HCT116 (cell line): ENCODE data around the gene ZBTB20. TPM values are rescaled to one million over a fixed set of nuclear protein-coding genes. Genes with fewer than 3 reads are reported as not detected.

Experiments
- ATAC-seq: fragments of 200-7000 bp; cut with Tn5 transposase; 2 replicates; pipeline ENCODE4 v1.9.1; 2020; ENCODE audit warnings: mild to moderate bottlenecking, moderate library complexity
- BruUV-seq: library from RNA; stranded (reverse); fragments of 400-500 nt; replicated peaks from 2 replicates; lab custom pipeline; 2021; lab: Mats Ljungman, UMichigan
- CTCF ChIA-PET: fragments of 300-600 bp; sonication (Branson Sonifier 250); formaldehyde crosslinking; loops from one replicate; lab custom pipeline; 2021; ENCODE audit warnings: antibody characterized with exemption; lab: Charles Lee
- POLR2A ChIA-PET: fragments of 300-600, 350-600 bp; sonication (Branson Sonifier 250); formaldehyde crosslinking; loops from one replicate; lab custom pipeline; 2021; ENCODE audit warnings: antibody characterized with exemption; lab: Charles Lee
- RAD21 ChIA-PET, 2 experiments: fragments of 300-600 bp; sonication (Branson Sonifier 250); formaldehyde crosslinking; loops; one replicate each; lab custom pipeline; 2023; ENCODE audit warnings: low total read pairs in 2 of 2; ENCODE audit not compliant: uncharacterized antibody in 2 of 2, unreplicated experiment in 2 of 2, low non-redundant PET in 1 of 2; lab: Charles Lee
- DNase-seq: peaks from one replicate; pipeline ENCODE4 v3.0.0-alpha.2; 2010; ENCODE audit warnings: low read depth, low spot score
- H2AFZ ChIP-seq: fragments of 200-600 bp; shearing (Covaris generic), sonication (generic); 2 replicates; pipeline ENCODE4 v1.6.1; 2017; ENCODE audit warnings: low read depth, mixed run types, mixed read lengths, antibody characterized with exemption, low read length; ENCODE audit not compliant: poor library complexity, severe bottlenecking
- H3K27ac ChIP-seq: 2 replicates; pipeline ENCODE4 v1.5.1; 2012; ENCODE audit warnings: low read depth, low read length
- H3K27me3 ChIP-seq: fragments of 200-600 bp; sonication (generic); 2 replicates; pipeline ENCODE4 v1.6.1; 2016; ENCODE audit warnings: mixed run types, low read length, mixed read lengths; ENCODE audit not compliant: insufficient read depth
- H3K36me3 ChIP-seq, 2 experiments: fragments of 200-500 bp in 1 of 2; fragments of 200-600 bp in 1 of 2; sonication (Bioruptor generic) in 1 of 2; sonication (generic) in 1 of 2; 2 replicates each; pipeline versions ENCODE4 v1.5.1 to v1.6.1; 2014 to 2016; ENCODE audit warnings: low read length in 2 of 2, inconsistent platforms in 1 of 2, mixed read lengths in 1 of 2, mixed run types in 1 of 2; ENCODE audit not compliant: insufficient read depth in 2 of 2, control insufficient read depth in 1 of 2
- H3K4me1 ChIP-seq, 2 experiments: fragments of 200-600 bp in 1 of 2; sonication (generic) in 1 of 2; 2 replicates each; pipeline versions ENCODE4 v1.5.1 to v1.6.1; 2012 to 2017; ENCODE audit warnings: low read length in 2 of 2, inconsistent platforms in 1 of 2, mild to moderate bottlenecking in 1 of 2, mixed read lengths in 1 of 2, mixed run types in 1 of 2, moderate library complexity in 1 of 2; ENCODE audit not compliant: insufficient read depth in 2 of 2, control insufficient read depth in 1 of 2
- H3K4me2 ChIP-seq: fragments of 200-600 bp; sonication (generic); 2 replicates; pipeline ENCODE4 v1.6.1; 2017; ENCODE audit warnings: mixed run types, low read length, mixed read lengths
- H3K4me3 ChIP-seq, 2 experiments: fragments of 200-600 bp in 1 of 2; sonication (generic) in 1 of 2; replicated peaks in 1 of 2; 2 replicates each; pipeline ENCODE4 v1.5.1; 2011 to 2016; ENCODE audit warnings: low read length in 2 of 2, control low read depth in 1 of 2, low read depth in 1 of 2, mild to moderate bottlenecking in 1 of 2, mixed read lengths in 1 of 2, mixed run types in 1 of 2
- H3K79me2 ChIP-seq: fragments of 200-600 bp; sonication (generic); 2 replicates; pipeline ENCODE4 v1.6.1; 2017; ENCODE audit warnings: mild to moderate bottlenecking, mixed run types, low read length, moderate library complexity, mixed read lengths; ENCODE audit not compliant: insufficient read depth
- H3K9ac ChIP-seq: fragments of 200-600 bp; sonication (generic); 2 replicates; pipeline ENCODE4 v1.6.1; 2016; ENCODE audit warnings: low read length, mixed read lengths
- H3K9me2 ChIP-seq: fragments of 200-600 bp; sonication (generic), shearing (Covaris generic); 2 replicates; pipeline ENCODE4 v1.6.1; 2017; ENCODE audit warnings: mixed run types, mild to moderate bottlenecking, moderate library complexity; ENCODE audit not compliant: insufficient read depth
- H3K9me3 ChIP-seq, 2 experiments: fragments of 200-500 bp in 1 of 2; fragments of 200-600 bp in 1 of 2; sonication (Bioruptor generic) in 1 of 2; sonication (generic) in 1 of 2; 2 replicates each; pipeline ENCODE4 v1.6.1; 2014 to 2017; ENCODE audit warnings: low read length in 2 of 2, mixed read lengths in 2 of 2, inconsistent platforms in 1 of 2, low read depth in 1 of 2, mild to moderate bottlenecking in 1 of 2, mixed run types in 1 of 2, moderate library complexity in 1 of 2; ENCODE audit not compliant: control insufficient read depth in 1 of 2, insufficient read depth in 1 of 2
- H4K20me1 ChIP-seq: fragments of 200-600 bp; sonication (generic), shearing (Covaris generic); 2 replicates; pipeline ENCODE4 v1.6.1; 2017; ENCODE audit warnings: mixed run types, mild to moderate bottlenecking, moderate library complexity; ENCODE audit not compliant: insufficient read depth
- CTCF ChIP-seq, 3 experiments: fragments of 200-600 bp in 1 of 3; sonication (generic) in 1 of 3; IDR thresholded peaks in 2 of 3; conservative IDR thresholded peaks in 1 of 3; 2 replicates each; pipeline ENCODE4 v1.5.1; 2012 to 2017; ENCODE audit warnings: low read depth in 2 of 3, low read length in 2 of 3, antibody characterized with exemption in 1 of 3, borderline replicate concordance in 1 of 3, control low read depth in 1 of 3, mild to moderate bottlenecking in 1 of 3, mixed read lengths in 1 of 3, mixed run types in 1 of 3, moderate library complexity in 1 of 3; ENCODE audit not compliant: insufficient read depth in 1 of 3
- EGR1 ChIP-seq: IDR thresholded peaks from 2 replicates; pipeline ENCODE4 v1.6.1; 2012; ENCODE audit warnings: low read depth
- EZH2phosphoT487 ChIP-seq: fragments of 200-600 bp; IDR thresholded peaks from 2 replicates; pipeline ENCODE4 v1.6.1; 2018; ENCODE audit warnings: antibody characterized with exemption, borderline replicate concordance
- JUND ChIP-seq: IDR thresholded peaks from 2 replicates; pipeline ENCODE4 v1.6.1; 2012
- POLR2A ChIP-seq: IDR thresholded peaks from 2 replicates; pipeline ENCODE4 v1.7.0; 2011; ENCODE audit warnings: borderline replicate concordance; ENCODE audit not compliant: insufficient read depth, insufficient read length; ENCODE audit errors: extremely low read depth
- POLR2AphosphoS5 ChIP-seq: IDR thresholded peaks from 2 replicates; pipeline ENCODE4 v1.6.1; 2011; ENCODE audit warnings: mild to moderate bottlenecking, low read depth, low read length, moderate library complexity
- RAD21 ChIP-seq: IDR thresholded peaks from 2 replicates; pipeline ENCODE4 v1.6.1; 2012; ENCODE audit warnings: low read depth, mild to moderate bottlenecking
- SIN3A ChIP-seq: IDR thresholded peaks from 2 replicates; pipeline ENCODE4 v1.6.1; 2012; ENCODE audit warnings: low read depth
- ZFX ChIP-seq: fragments of 450-650 bp; IDR thresholded peaks from 2 replicates; pipeline ENCODE4 v1.6.1; 2017
- intact Hi-C: fragments of 100-400 bp; cut with micrococcal nuclease; formaldehyde crosslinking; loops from 2 replicates; pipeline ENCODE4 v1.10.0; 2022
- total RNA-seq: library from RNA; stranded (reverse); gene quantifications from one replicate; pipeline ENCODE4 v1.2.1, GENCODE V29; 2021; ENCODE audit not compliant: unreplicated experiment
- TF ChIP-seq, protein P1 (sequence below): IDR thresholded peaks from 2 replicates; pipeline ENCODE4 v1.6.1; 2012

The ZBTB20 gene
- total RNA-seq, 1 experiment from 2014 or later: 42.1 TPM

- no peaks in the 10 kb centered on the region for H3K9me3 ChIP-seq
- DNase-seq (no peak), ATAC-seq (no peak)
- H4K20me1 ChIP-seq: no peaks in the 10 kb centered on the region
- H3K9me2 ChIP-seq: no peaks in the 10 kb centered on the region
- POLR2A ChIA-PET: no interaction called here
- H3K4me2 ChIP-seq: no peak overlapping the region
- no peaks in the 10 kb centered on the region for H3K79me2 ChIP-seq
- no peaks in the 10 kb centered on the region for H3K27me3 ChIP-seq
- BruUV-seq: no TSS peak
- no peak overlapping the region for H3K9ac ChIP-seq
- RAD21 ChIA-PET: no interaction called here
- no peak overlapping the region for H2AFZ ChIP-seq
- H3K27ac ChIP-seq: no peak overlapping the region
- peaks cover 11 to 13% of the 10 kb centered on the region in 2 experiments; a peak in 2 of 4 replicates for H3K4me1 ChIP-seq
- intact Hi-C loops: loop anchor here (5.0 to 10.0 kb wide), 2 partner anchors 343 to 955 kb away; no protein-coding TSS in a partner anchor
- no peaks in the 10 kb centered on the region for H3K36me3 ChIP-seq
- CTCF ChIA-PET: no interaction called here
- no peak overlapping the region for H3K4me3 ChIP-seq
- TF ChIP-seq SIN3A: no peak
- no peak for TF ChIP-seq EZH2phosphoT487
- no peak for TF ChIP-seq CTCF (IDR thresholded peaks at IDR 0.05 in 2 of 3, conservative IDR thresholded peaks at IDR 0.05 in 1 of 3; ENCODE audit: borderline replicate concordance in 1 of 3, insufficient read depth in 1 of 3, low read depth in 2 of 3, low read length in 2 of 3)
- TF ChIP-seq, protein P1, sequence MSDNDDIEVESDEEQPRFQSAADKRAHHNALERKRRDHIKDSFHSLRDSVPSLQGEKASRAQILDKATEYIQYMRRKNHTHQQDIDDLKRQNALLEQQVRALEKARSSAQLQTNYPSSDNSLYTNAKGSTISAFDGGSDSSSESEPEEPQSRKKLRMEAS: no peak
- no peak for TF ChIP-seq POLR2AphosphoS5
- no peak for TF ChIP-seq EGR1
- TF ChIP-seq ZFX: no peak
Measured at GRCh38 chr3:114829783-114830182, 317.3 kb downstream of the ZBTB20 start.

GRCh38 chr3:114827495-114827894 lies 319.6 kb downstream of the ZBTB20 start:
- H3K4me1 ChIP-seq: peaks cover 11 to 13% of the 10 kb centered on the region in 2 experiments; a peak in 2 of 4 replicates
- RAD21 ChIA-PET: no interaction called here
- H3K9me3 ChIP-seq: no peaks in the 10 kb centered on the region
- peak; percentile 91 for ATAC-seq
- no peak overlapping the region for H3K4me3 ChIP-seq
- BruUV-seq: no TSS peak
- no peaks in the 10 kb centered on the region for H4K20me1 ChIP-seq
- TF ChIP-seq RAD21: peak; percentile 78
- no peak for TF ChIP-seq JUND
- peak; percentile 46 to 76 (median 66); a peak in 5 of 6 replicates for TF ChIP-seq CTCF (IDR thresholded peaks at IDR 0.05 in 2 of 3, conservative IDR thresholded peaks at IDR 0.05 in 1 of 3; ENCODE audit: borderline replicate concordance in 1 of 3, insufficient read depth in 1 of 3, low read depth in 2 of 3, low read length in 2 of 3)
- no peak for TF ChIP-seq POLR2A
- CTCF ChIA-PET: interaction anchor here (0.6 to 1.5 kb wide), 6 partner anchors 264 to 957 kb away, joined by 3 to 8 read pairs (median 3); no protein-coding TSS in a partner anchor
- H3K36me3 ChIP-seq: no peaks in the 10 kb centered on the region
- no peak overlapping the region for H3K9ac ChIP-seq
- H3K27ac ChIP-seq: no peak overlapping the region
- no peaks in the 10 kb centered on the region for H3K79me2 ChIP-seq
- H2AFZ ChIP-seq: no peak overlapping the region
- H3K27me3 ChIP-seq: no peaks in the 10 kb centered on the region
- POLR2A ChIA-PET: no interaction called here
- intact Hi-C loops: loop anchor here (1.0 to 5.0 kb wide), 7 partner anchors 254 to 987 kb away; no protein-coding TSS in a partner anchor
- H3K9me2 ChIP-seq: no peaks in the 10 kb centered on the region
- DNase-seq: peak; percentile 60
- no peak overlapping the region for H3K4me2 ChIP-seq
